HepG2 (cell line): ENCODE data around the gene CTBP1. TPM values are rescaled to one million over a fixed set of nuclear protein-coding genes. Genes with fewer than 3 reads are reported as not detected.
A peak's percentile ranks its signal among the peaks of the same experiment; 100 is the strongest.

Source experiments
- BCL3 ChIP-seq: sonication (generic); formaldehyde crosslinking; IDR thresholded peaks from 2 replicates; pipeline ENCODE4 v1.5.1; 2020; ENCODE audit warnings: mild to moderate bottlenecking, missing genetic modification reagents, moderate library complexity
- CHCHD3 ChIP-seq: sonication (generic); formaldehyde crosslinking; IDR thresholded peaks from 2 replicates; pipeline ENCODE4 v1.8.0; 2022; ENCODE audit warnings: mild to moderate bottlenecking, missing genetic modification reagents, moderate library complexity
- ELF1 ChIP-seq: sonication (generic); formaldehyde crosslinking; IDR thresholded peaks from 2 replicates; pipeline ENCODE4 v1.4.0; 2020; ENCODE audit warnings: missing genetic modification reagents
- GATAD1 ChIP-seq: IDR thresholded peaks from 2 replicates; pipeline ENCODE4 v1.6.1; 2016; ENCODE audit warnings: missing genetic modification reagents, missing compliant biosample characterization
- HMG20A ChIP-seq: IDR thresholded peaks from 2 replicates; pipeline ENCODE4 v1.6.1; 2016; ENCODE audit warnings: borderline replicate concordance
- HMG20B ChIP-seq: conservative IDR thresholded peaks from 2 replicates; pipeline ENCODE4 v1.6.1; 2016; ENCODE audit warnings: missing genetic modification reagents, missing compliant biosample characterization
- NKX3-1 ChIP-seq: sonication (generic); formaldehyde crosslinking; IDR thresholded peaks from 2 replicates; pipeline ENCODE4 v1.5.0; 2020; ENCODE audit warnings: missing genetic modification reagents
- SMYD3 ChIP-seq: sonication (generic); formaldehyde crosslinking; IDR thresholded peaks from 2 replicates; pipeline ENCODE4 v1.8.1; 2023; ENCODE audit warnings: mild to moderate bottlenecking, missing genetic modification reagents
- SSRP1 ChIP-seq: IDR thresholded peaks from 2 replicates; pipeline ENCODE4 v1.6.1; 2016; ENCODE audit warnings: control low read depth
- TAF15 ChIP-seq: fragments of 200-400 bp; formaldehyde crosslinking; IDR thresholded peaks from one replicate; pipeline ENCODE4 v1.6.1; 2018; ENCODE audit warnings: mild to moderate bottlenecking, low read depth, low read length; ENCODE audit not compliant: poor library complexity, severe bottlenecking
- ZFP36 ChIP-seq: fragments of 150-350 bp; IDR thresholded peaks from 2 replicates; pipeline ENCODE4 v1.6.1; 2018; ENCODE audit warnings: borderline replicate concordance, low read length, low read depth; ENCODE audit not compliant: partially characterized antibody
- ZNF264 ChIP-seq: sonication (generic); formaldehyde crosslinking; IDR thresholded peaks from 2 replicates; pipeline ENCODE4 v1.4.0; 2020; ENCODE audit warnings: missing genetic modification reagents
- ZNF281 ChIP-seq: sonication (generic); formaldehyde crosslinking; IDR thresholded peaks from 2 replicates; pipeline ENCODE4 v1.4.0; 2020; ENCODE audit warnings: missing genetic modification reagents, borderline replicate concordance
- ZNF44 ChIP-seq: sonication (generic); formaldehyde crosslinking; IDR thresholded peaks from 2 replicates; pipeline ENCODE4 v1.5.1; 2020; ENCODE audit warnings: mild to moderate bottlenecking, missing genetic modification reagents
- ZNF530 ChIP-seq: sonication (generic); formaldehyde crosslinking; IDR thresholded peaks from 2 replicates; pipeline ENCODE4 v1.5.0; 2020; ENCODE audit warnings: low read depth, mild to moderate bottlenecking, missing genetic modification reagents
- ZNF614 ChIP-seq: IDR thresholded peaks from 2 replicates; pipeline ENCODE4 v1.6.1; 2018; ENCODE audit warnings: missing biosample characterization, missing genetic modification reagents, inconsistent platforms, borderline replicate concordance
- ZNF7 ChIP-seq: IDR thresholded peaks from 2 replicates; pipeline ENCODE4 v1.6.1; 2016; ENCODE audit warnings: missing biosample characterization, missing genetic modification reagents
- ZNF761 ChIP-seq: sonication (generic); formaldehyde crosslinking; conservative IDR thresholded peaks from 2 replicates; pipeline ENCODE4 v1.4.0; 2020; ENCODE audit warnings: mild to moderate bottlenecking, missing genetic modification reagents
- ZNF891 ChIP-seq: sonication (generic); formaldehyde crosslinking; IDR thresholded peaks from 2 replicates; pipeline ENCODE4 v1.5.0; 2020; ENCODE audit warnings: mild to moderate bottlenecking, missing genetic modification reagents
- polyA plus RNA-seq, 8 experiments: library from polyadenylated mRNA; depleted of rRNA in 3 of 8; stranded (reverse) in 7 of 8; unstranded in 1 of 8; fragments of >200 nt; fragmentation: Illumina TruSeq in 4 of 8; extraction: Trizol in 4 of 8; gene quantifications; 2 replicates each; pipeline versions ENCODE4 v1.2.1 to v1.2.3, GENCODE V29; 2011 to 2016; ENCODE audit warnings: low read depth in 4 of 8, missing spikeins in 1 of 8, mixed read lengths in 1 of 8; ENCODE audit not compliant: insufficient read depth in 1 of 8
- total RNA-seq, 5 experiments: library from RNA; depleted of rRNA; stranded (reverse); fragments of >200 nt; fragmentation: Illumina TruSeq; extraction: Trizol; gene quantifications; 2 replicates each; pipeline ENCODE4 v1.2.3, GENCODE V29; 2016; ENCODE audit warnings: low read depth in 1 of 5
- TF ChIP-seq, protein P1 (sequence below): sonication (generic); formaldehyde crosslinking; IDR thresholded peaks from 2 replicates; pipeline ENCODE4 v1.4.0; 2020; ENCODE audit warnings: missing genetic modification reagents
- TF ChIP-seq, protein P2 (sequence below): sonication (generic); formaldehyde crosslinking; IDR thresholded peaks from 2 replicates; pipeline ENCODE4 v1.8.1; 2023; ENCODE audit warnings: mild to moderate bottlenecking, missing genetic modification reagents
- TF ChIP-seq, protein P3 (sequence below): sonication (generic); formaldehyde crosslinking; IDR thresholded peaks from 2 replicates; pipeline ENCODE4 v1.4.0; 2020; ENCODE audit warnings: missing genetic modification reagents
- TF ChIP-seq, protein P4 (sequence below), 2 experiments: sonication (generic) in 1 of 2; formaldehyde crosslinking in 1 of 2; IDR thresholded peaks; 2 replicates each; pipeline versions ENCODE4 v1.4.0 to v1.6.1; 2018 to 2020; ENCODE audit warnings: missing genetic modification reagents in 2 of 2, borderline replicate concordance in 1 of 2, low read depth in 1 of 2, mild to moderate bottlenecking in 1 of 2, missing biosample characterization in 1 of 2

Gene CTBP1
- total and polyA plus RNA-seq, 2 of the 13 experiments (the other 11 are each of a cell fraction or from before 2014, with no cell fraction given): 78.5 to 112 TPM

DNA sequence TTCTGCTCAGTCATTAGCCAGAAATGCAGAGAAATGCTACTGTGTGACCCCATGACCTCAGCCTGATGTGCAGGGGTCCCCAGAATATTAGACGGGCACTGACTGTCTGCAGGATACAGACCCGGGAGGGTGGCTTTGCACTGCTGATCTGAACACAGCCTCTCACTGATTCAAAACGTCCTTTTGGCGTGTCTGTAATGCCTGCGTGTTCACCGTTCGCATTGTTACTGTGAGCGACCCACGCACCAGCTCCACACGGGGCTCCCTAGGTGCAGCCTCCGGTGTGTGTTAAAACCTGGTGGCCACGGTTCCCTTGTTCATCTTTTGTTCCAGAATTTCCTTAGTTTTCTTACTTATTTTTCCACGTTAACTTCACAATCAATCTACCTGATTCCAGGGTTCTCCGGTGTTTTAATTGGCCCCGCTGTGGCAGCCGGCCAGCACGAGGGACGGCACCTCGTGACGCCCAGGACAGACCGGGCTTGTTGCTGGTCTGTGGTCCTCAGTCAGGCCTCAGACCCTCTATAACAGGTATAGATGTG is 44.6 kb downstream of the CTBP1 start (continued):
- TF ChIP-seq, protein P1, sequence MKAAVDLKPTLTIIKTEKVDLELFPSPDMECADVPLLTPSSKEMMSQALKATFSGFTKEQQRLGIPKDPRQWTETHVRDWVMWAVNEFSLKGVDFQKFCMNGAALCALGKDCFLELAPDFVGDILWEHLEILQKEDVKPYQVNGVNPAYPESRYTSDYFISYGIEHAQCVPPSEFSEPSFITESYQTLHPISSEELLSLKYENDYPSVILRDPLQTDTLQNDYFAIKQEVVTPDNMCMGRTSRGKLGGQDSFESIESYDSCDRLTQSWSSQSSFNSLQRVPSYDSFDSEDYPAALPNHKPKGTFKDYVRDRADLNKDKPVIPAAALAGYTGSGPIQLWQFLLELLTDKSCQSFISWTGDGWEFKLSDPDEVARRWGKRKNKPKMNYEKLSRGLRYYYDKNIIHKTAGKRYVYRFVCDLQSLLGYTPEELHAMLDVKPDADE (CRISPR knock-in tag): no peak
- TF ChIP-seq ZNF530: no peak
- TF ChIP-seq ZNF891: no peak
- no peak for TF ChIP-seq HMG20A (CRISPR knock-in tag)
- TF ChIP-seq BCL3 (CRISPR knock-in tag): no peak
- no peak for TF ChIP-seq SSRP1 (CRISPR knock-in tag)
- TF ChIP-seq SMYD3 (CRISPR knock-in tag): no peak
- no peak for TF ChIP-seq TAF15
- no peak for TF ChIP-seq HMG20B (CRISPR knock-in tag)
- TF ChIP-seq ZNF7 (CRISPR knock-in tag): no peak
- TF ChIP-seq, protein P2, sequence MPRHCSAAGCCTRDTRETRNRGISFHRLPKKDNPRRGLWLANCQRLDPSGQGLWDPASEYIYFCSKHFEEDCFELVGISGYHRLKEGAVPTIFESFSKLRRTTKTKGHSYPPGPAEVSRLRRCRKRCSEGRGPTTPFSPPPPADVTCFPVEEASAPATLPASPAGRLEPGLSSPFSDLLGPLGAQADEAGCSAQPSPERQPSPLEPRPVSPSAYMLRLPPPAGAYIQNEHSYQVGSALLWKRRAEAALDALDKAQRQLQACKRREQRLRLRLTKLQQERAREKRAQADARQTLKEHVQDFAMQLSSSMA (CRISPR knock-in tag): no peak
- TF ChIP-seq NKX3-1 (CRISPR knock-in tag): 0 out of 2 replicates have a peak, but pooled peaks have one; percentile 69
- TF ChIP-seq ZNF44 (CRISPR knock-in tag): no peak
- no peak for TF ChIP-seq ZFP36
- TF ChIP-seq, protein P3, sequence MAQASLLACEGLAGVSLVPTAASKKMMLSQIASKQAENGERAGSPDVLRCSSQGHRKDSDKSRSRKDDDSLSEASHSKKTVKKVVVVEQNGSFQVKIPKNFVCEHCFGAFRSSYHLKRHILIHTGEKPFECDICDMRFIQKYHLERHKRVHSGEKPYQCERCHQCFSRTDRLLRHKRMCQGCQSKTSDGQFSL (CRISPR knock-in tag): 0 out of 2 replicates have a peak, but pooled peaks have one; percentile 5
- no peak; the same call in 1 of the 2 replicates for TF ChIP-seq CHCHD3 (CRISPR knock-in tag)
- TF ChIP-seq ZNF614: no peak
- TF ChIP-seq, protein P4, sequence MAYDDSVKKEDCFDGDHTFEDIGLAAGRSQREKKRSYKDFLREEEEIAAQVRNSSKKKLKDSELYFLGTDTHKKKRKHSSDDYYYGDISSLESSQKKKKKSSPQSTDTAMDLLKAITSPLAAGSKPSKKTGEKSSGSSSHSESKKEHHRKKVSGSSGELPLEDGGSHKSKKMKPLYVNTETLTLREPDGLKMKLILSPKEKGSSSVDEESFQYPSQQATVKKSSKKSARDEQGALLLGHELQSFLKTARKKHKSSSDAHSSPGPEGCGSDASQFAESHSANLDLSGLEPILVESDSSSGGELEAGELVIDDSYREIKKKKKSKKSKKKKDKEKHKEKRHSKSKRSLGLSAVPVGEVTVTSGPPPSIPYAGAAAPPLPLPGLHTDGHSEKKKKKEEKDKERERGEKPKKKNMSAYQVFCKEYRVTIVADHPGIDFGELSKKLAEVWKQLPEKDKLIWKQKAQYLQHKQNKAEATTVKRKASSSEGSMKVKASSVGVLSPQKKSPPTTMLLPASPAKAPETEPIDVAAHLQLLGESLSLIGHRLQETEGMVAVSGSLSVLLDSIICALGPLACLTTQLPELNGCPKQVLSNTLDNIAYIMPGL (CRISPR knock-in tag; IDR thresholded peaks at IDR 0.05; ENCODE audit: borderline replicate concordance in 1 of 2, low read depth in 1 of 2): 0 out of 4 replicates have a peak, but pooled peaks of 1 of the 2 experiments have one; percentile 0
- no peak for TF ChIP-seq ELF1 (CRISPR knock-in tag)
- TF ChIP-seq ZNF264 (CRISPR knock-in tag): peak; percentile 9
- no peak for TF ChIP-seq GATAD1 (CRISPR knock-in tag)
- TF ChIP-seq ZNF281 (CRISPR knock-in tag): no peak
- no peak for TF ChIP-seq ZNF761 (CRISPR knock-in tag)
